Neuronal stem cell (in vitro differentiated cells): ENCODE data around the gene SP3.

Experiments
- DNase-seq: peaks from one replicate; pipeline ENCODE4 v3.0.0-alpha.2; 2013; ENCODE audit warnings: low spot score
- H2AFZ ChIP-seq: one replicate; pipeline ENCODE4 v1.6.1; 2013; ENCODE audit warnings: mild to moderate bottlenecking, low read length, inconsistent platforms
- H2AK5ac ChIP-seq: 2 replicates; pipeline ENCODE4 v1.6.1; 2013; ENCODE audit warnings: low read depth, mild to moderate bottlenecking, inconsistent platforms, low read length, moderate library complexity, mixed read lengths
- H2BK120ac ChIP-seq: 2 replicates; pipeline ENCODE4 v1.6.1; 2013; ENCODE audit warnings: low read depth, mild to moderate bottlenecking, inconsistent platforms, low read length, moderate library complexity, mixed read lengths
- H2BK12ac ChIP-seq: one replicate; pipeline ENCODE4 v1.6.1; 2013; ENCODE audit warnings: low read length, inconsistent platforms
- H2BK15ac ChIP-seq: 2 replicates; pipeline ENCODE4 v1.6.1; 2013; ENCODE audit warnings: mild to moderate bottlenecking, low read length, inconsistent platforms, mixed read lengths
- H2BK5ac ChIP-seq: one replicate; pipeline ENCODE4 v1.6.1; 2013; ENCODE audit warnings: inconsistent platforms, mild to moderate bottlenecking, low read length, moderate library complexity
- H3K14ac ChIP-seq: one replicate; pipeline ENCODE4 v1.6.1; 2013; ENCODE audit warnings: low read length, inconsistent platforms
- H3K18ac ChIP-seq: 2 replicates; pipeline ENCODE4 v1.6.1; 2013; ENCODE audit warnings: low read length, inconsistent platforms
- H3K23ac ChIP-seq: 2 replicates; pipeline ENCODE4 v1.6.1; 2013; ENCODE audit warnings: low read depth, mild to moderate bottlenecking, mixed read lengths, low read length, inconsistent platforms; ENCODE audit not compliant: poor library complexity
- H3K27ac ChIP-seq: replicated peaks from 3 replicates; pipeline ENCODE4 v1.5.1; 2013; ENCODE audit warnings: low read length, inconsistent platforms
- H3K27me3 ChIP-seq, 3 experiments: 2 replicates each; pipeline ENCODE4 v1.6.1; 2013; ENCODE audit warnings: low read length in 3 of 3, mild to moderate bottlenecking in 2 of 3, inconsistent platforms in 1 of 3, low read depth in 1 of 3, mixed read lengths in 1 of 3, moderate library complexity in 1 of 3; ENCODE audit not compliant: control insufficient read depth in 3 of 3, insufficient read depth in 3 of 3
- H3K36me3 ChIP-seq, 2 donors: replicated peaks in 1 of 2; 2 replicates each; pipeline ENCODE4 v1.6.1; 2013; ENCODE audit warnings: low read length in 2 of 2; ENCODE audit not compliant: control insufficient read depth in 2 of 2, insufficient read depth in 2 of 2
- H3K4ac ChIP-seq: 2 replicates; pipeline ENCODE4 v1.6.1; 2013; ENCODE audit warnings: inconsistent platforms, mild to moderate bottlenecking, low read length, moderate library complexity
- H3K4me1 ChIP-seq, 2 donors: 1 replicate in 1 of 2; 2 replicates in 1 of 2; pipeline ENCODE4 v1.6.1; 2013; ENCODE audit warnings: low read length in 2 of 2, low read depth in 1 of 2; ENCODE audit not compliant: control insufficient read depth in 2 of 2, insufficient read depth in 1 of 2
- H3K4me2 ChIP-seq: one replicate; pipeline ENCODE4 v1.6.1; 2013; ENCODE audit warnings: mild to moderate bottlenecking, low read length, inconsistent platforms; ENCODE audit not compliant: insufficient read depth, poor library complexity, severe bottlenecking
- H3K4me3 ChIP-seq, 2 donors: 2 replicates each; pipeline ENCODE4 v1.5.1; 2013; ENCODE audit warnings: low read length in 2 of 2, mild to moderate bottlenecking in 2 of 2, inconsistent platforms in 1 of 2, moderate library complexity in 1 of 2
- H3K79me1 ChIP-seq: one replicate; pipeline ENCODE4 v1.6.1; 2013; ENCODE audit warnings: low read depth, mild to moderate bottlenecking, inconsistent platforms, low read length, moderate library complexity
- H3K9ac ChIP-seq: one replicate; pipeline ENCODE4 v1.6.1; 2013; ENCODE audit warnings: mild to moderate bottlenecking, low read depth, low read length, inconsistent platforms; ENCODE audit not compliant: poor library complexity
- H3K9me3 ChIP-seq, 2 donors: replicated peaks in 1 of 2; 2 replicates each; pipeline versions ENCODE3 to v1.6.1; 2013; ENCODE audit warnings: low read length in 2 of 2, mild to moderate bottlenecking in 2 of 2, inconsistent platforms in 1 of 2, low read depth in 1 of 2, mixed read lengths in 1 of 2, moderate library complexity in 1 of 2; ENCODE audit not compliant: control insufficient read depth in 2 of 2, insufficient read depth in 1 of 2
- H4K8ac ChIP-seq: one replicate; pipeline ENCODE4 v1.6.1; 2013; ENCODE audit warnings: low read depth, mild to moderate bottlenecking, inconsistent platforms, low read length, moderate library complexity
- H4K91ac ChIP-seq: one replicate; pipeline ENCODE4 v1.6.1; 2013; ENCODE audit warnings: low read length, low read depth, mild to moderate bottlenecking, inconsistent platforms; ENCODE audit not compliant: poor library complexity
- WGBS, 2 donors: extraction: QIAGEN DNeasy Blood & Tissue Kit; methylation state at CpG; one replicate each; pipeline ENCODE4 v1.1.7; 2013; ENCODE audit warnings: missing lambda C conversion rate in 2 of 2, mixed read lengths in 1 of 2; ENCODE audit not compliant: insufficient read length in 2 of 2, insufficient replicate concordance in 1 of 2; ENCODE audit errors: extremely low coverage in 2 of 2; 5-methylcytosine and 5-hydroxymethylcytosine counted together

The SP3 gene

GRCh38 chr2:173961346-173961705 lies 3.8 kb downstream of the SP3 start:
- no peak for DNase-seq
- Histone ChIP-seq H3K9ac (no peak overlapping the region), H3K27ac (no peak overlapping the region), H2AFZ (no peak overlapping the region), H4K91ac (no peak overlapping the region), H3K4me3 (peak overlapping the region in 1 of 2 donors; percentile 97), H3K27me3 (no peaks in the 10 kb centered on the region), H2AK5ac (no peak overlapping the region), H3K14ac (no peak overlapping the region), H3K9me3 (peaks cover 3 to 31% of the 10 kb centered on the region in 2 donors), H3K79me1 (peaks cover 1% of the 10 kb centered on the region), H2BK5ac (no peak overlapping the region), H3K4ac (no peak overlapping the region), H3K36me3 (peaks cover 0 to 52% of the 10 kb centered on the region in 2 donors), H3K4me2 (no peak overlapping the region), H3K18ac (no peak overlapping the region), H3K4me1 (peaks cover 3 to 4% of the 10 kb centered on the region in 2 donors), H3K23ac (no peak overlapping the region), H2BK120ac (no peak overlapping the region), H4K8ac (no peak overlapping the region), H2BK12ac (no peak overlapping the region), H2BK15ac (no peak overlapping the region)
- no CpG with 5 or more reads among the region's 1 CpG for WGBS, 2 donors

- Histone ChIP-seq H3K36me3 (peaks cover 9 to 66% of the 10 kb centered on the region in 2 donors), H3K9me3 (peaks cover 3 to 40% of the 10 kb centered on the region in 2 donors), H2BK12ac (no peak overlapping the region), H3K18ac (no peak overlapping the region), H2BK120ac (no peak overlapping the region), H3K9ac (no peak overlapping the region), H2BK5ac (no peak overlapping the region), H3K23ac (no peak overlapping the region), H2AK5ac (no peak overlapping the region), H3K79me1 (peaks cover under 1% of the 10 kb centered on the region), H4K8ac (no peak overlapping the region), H3K27me3 (no peaks in the 10 kb centered on the region), H3K4me1 (peaks cover 0 to 1% of the 10 kb centered on the region in 2 donors), H3K4ac (no peak overlapping the region), H2AFZ (no peak overlapping the region), H3K14ac (no peak overlapping the region), H3K4me3 (no peak overlapping the region), H4K91ac (no peak overlapping the region), H3K4me2 (no peak overlapping the region), H3K27ac (no peak overlapping the region), H2BK15ac (no peak overlapping the region)
- DNase-seq = no peak
- no CpG with 5 or more reads among the region's 7 CpGs for WGBS, 2 donors
Measured at GRCh38 chr2:173959909-173960308, 5.3 kb downstream of the SP3 start.

GRCh38 chr2:173959358-173959884 lies 5.8 kb downstream of the SP3 start:
- H4K8ac ChIP-seq = no peak overlapping the region
- no peak overlapping the region for H3K18ac ChIP-seq
- no peaks in the 10 kb centered on the region for H3K27me3 ChIP-seq
- no peak overlapping the region for H3K23ac ChIP-seq
- no peak overlapping the region for H4K91ac ChIP-seq
- no peak overlapping the region for H2BK12ac ChIP-seq
- no peak overlapping the region for H2AK5ac ChIP-seq
- H3K4ac ChIP-seq = no peak overlapping the region
- H3K9ac ChIP-seq = no peak overlapping the region
- H2BK5ac ChIP-seq = no peak overlapping the region
- no peak overlapping the region for H2AFZ ChIP-seq
- no peaks in the 10 kb centered on the region for H3K79me1 ChIP-seq
- DNase-seq = no peak
- peaks cover 3 to 45% of the 10 kb centered on the region in 2 donors for H3K9me3 ChIP-seq
- H2BK15ac ChIP-seq = no peak overlapping the region
- no peak overlapping the region for H2BK120ac ChIP-seq
- no peak overlapping the region for H3K27ac ChIP-seq
- no peak overlapping the region for H3K4me3 ChIP-seq
- peaks cover 0 to 1% of the 10 kb centered on the region in 2 donors for H3K4me1 ChIP-seq
- H3K4me2 ChIP-seq = no peak overlapping the region
- no CpG with 5 or more reads among the region's 16 CpGs for WGBS, 2 donors
- peaks cover 12 to 71% of the 10 kb centered on the region in 2 donors for H3K36me3 ChIP-seq
- H3K14ac ChIP-seq = no peak overlapping the region

- Histone ChIP-seq H2AK5ac (no peak overlapping the region), H2BK15ac (no peak overlapping the region), H3K4me2 (no peak overlapping the region), H2BK12ac (no peak overlapping the region), H4K91ac (no peak overlapping the region), H2AFZ (no peak overlapping the region), H3K36me3 (peaks cover 14 to 82% of the 10 kb centered on the region in 2 donors), H3K9ac (no peak overlapping the region), H3K14ac (no peak overlapping the region), H4K8ac (no peak overlapping the region), H3K4me1 (peaks cover 0 to 1% of the 10 kb centered on the region in 2 donors), H3K9me3 (peaks cover 3 to 56% of the 10 kb centered on the region in 2 donors), H3K4ac (no peak overlapping the region), H3K79me1 (no peaks in the 10 kb centered on the region), H2BK120ac (no peak overlapping the region), H3K27me3 (no peaks in the 10 kb centered on the region), H2BK5ac (no peak overlapping the region), H3K4me3 (no peak overlapping the region), H3K23ac (no peak overlapping the region), H3K18ac (no peak overlapping the region), H3K27ac (no peak overlapping the region)
- DNase-seq = no peak
- no CpG with 5 or more reads among the region's 4 CpGs for WGBS, 2 donors
Measured at GRCh38 chr2:173958198-173958846, 6.9 kb downstream of the SP3 start.
